GM23248 (cell line): ENCODE measurements around the gene ACSL6. TPM values are rescaled to one million over a fixed set of nuclear protein-coding genes. Genes with fewer than 3 reads are reported as not detected.

ENCODE experiments used
- DNase-seq: peaks from one replicate; pipeline ENCODE4 v3.0.0-alpha.2; 2015
- H2AFZ ChIP-seq: fragments of 200-600 bp; sonication (generic); 2 replicates; pipeline ENCODE4 v1.6.1; 2016; ENCODE audit warnings: antibody characterized with exemption
- H3F3A ChIP-seq: fragments of 200-600 bp; sonication (generic); 2 replicates; pipeline ENCODE4 v1.6.1; 2016; ENCODE audit warnings: mild to moderate bottlenecking, antibody characterized with exemption, mixed run types; ENCODE audit not compliant: insufficient read depth
- H3K27ac ChIP-seq: fragments of 200-600 bp; sonication (generic); 2 replicates; pipeline ENCODE4 v1.5.1; 2016; ENCODE audit warnings: mild to moderate bottlenecking
- H3K27me3 ChIP-seq: fragments of 200-600 bp; sonication (generic); replicated peaks from 2 replicates; pipeline ENCODE4 v1.6.1; 2016; ENCODE audit warnings: mild to moderate bottlenecking; ENCODE audit not compliant: insufficient read depth
- H3K36me3 ChIP-seq: fragments of 200-600 bp; sonication (generic); 2 replicates; pipeline ENCODE4 v1.6.1; 2016; ENCODE audit warnings: low read depth, mild to moderate bottlenecking
- H3K4me1 ChIP-seq: fragments of 200-600 bp; sonication (generic); 2 replicates; pipeline ENCODE4 v1.6.1; 2016; ENCODE audit warnings: mild to moderate bottlenecking; ENCODE audit not compliant: insufficient read depth
- H3K4me2 ChIP-seq: fragments of 200-600 bp; sonication (generic); one replicate; pipeline ENCODE4 v1.6.1; 2016; ENCODE audit warnings: mild to moderate bottlenecking; ENCODE audit not compliant: unreplicated experiment
- H3K4me3 ChIP-seq: fragments of 200-600 bp; sonication (generic); 2 replicates; pipeline ENCODE4 v1.5.1; 2016; ENCODE audit warnings: mild to moderate bottlenecking
- H3K79me2 ChIP-seq: fragments of 200-600 bp; sonication (generic); 2 replicates; pipeline ENCODE4 v1.6.1; 2016; ENCODE audit warnings: mild to moderate bottlenecking; ENCODE audit not compliant: insufficient read depth
- H3K9ac ChIP-seq: fragments of 200-600 bp; sonication (generic); 2 replicates; pipeline ENCODE4 v1.6.1; 2016; ENCODE audit warnings: mild to moderate bottlenecking
- H3K9me2 ChIP-seq: fragments of 200-600 bp; sonication (generic); 2 replicates; pipeline ENCODE4 v1.6.1; 2016; ENCODE audit warnings: mixed run types, mild to moderate bottlenecking, moderate library complexity; ENCODE audit not compliant: insufficient read depth
- H3K9me3 ChIP-seq: fragments of 200-600 bp; sonication (generic); one replicate; pipeline ENCODE4 v1.6.1; 2017; ENCODE audit warnings: low read depth
- H4K20me1 ChIP-seq: fragments of 200-600 bp; sonication (generic); 2 replicates; pipeline ENCODE4 v1.6.0; 2016; ENCODE audit not compliant: insufficient read depth
- EZH2 ChIP-seq: fragments of 200-600 bp; sonication (generic); IDR thresholded peaks from 2 replicates; pipeline ENCODE4 v1.6.1; 2018; ENCODE audit warnings: antibody characterized with exemption, mild to moderate bottlenecking; ENCODE audit not compliant: insufficient read depth, poor library complexity, severe bottlenecking
- EZH2phosphoT487 ChIP-seq: fragments of 200-600 bp; sonication (generic); IDR thresholded peaks from 2 replicates; pipeline ENCODE4 v1.6.1; 2018; ENCODE audit warnings: antibody characterized with exemption, moderate library complexity, mild to moderate bottlenecking, low read depth; ENCODE audit not compliant: insufficient read depth
- WGBS, 2 experiments: methylation state at CpG; one replicate each; pipeline ENCODE4 v1.1.6; 2015 to 2017; ENCODE audit warnings: low lambda C conversion rate in 2 of 2, low coverage in 1 of 2; ENCODE audit errors: missing lambda C conversion rate in 2 of 2; 5-methylcytosine and 5-hydroxymethylcytosine counted together
- in situ Hi-C: fragments of 300-500 bp; cut with MboI; formaldehyde crosslinking; loops from 2 replicates; pipeline ENCODE4 v1.15.0; 2020
- polyA plus RNA-seq: library from polyadenylated mRNA; unstranded; fragments of >200 nt; fragmentation: Nextera tagmentation; extraction: Ambion mirVana; gene quantifications from 2 replicates; pipeline ENCODE4 v1.2.1, GENCODE V29; 2016
- total RNA-seq: library from RNA; depleted of rRNA; stranded (reverse); fragments of >200 nt; shearing (Covaris generic); gene quantifications from 2 replicates; pipeline ENCODE4 v1.2.3, GENCODE V29; 2014

Gene ACSL6
- total and polyA plus RNA-seq, 2 experiments from 2014 or later, result 0.11 TPM; not detected in 1

DNA sequence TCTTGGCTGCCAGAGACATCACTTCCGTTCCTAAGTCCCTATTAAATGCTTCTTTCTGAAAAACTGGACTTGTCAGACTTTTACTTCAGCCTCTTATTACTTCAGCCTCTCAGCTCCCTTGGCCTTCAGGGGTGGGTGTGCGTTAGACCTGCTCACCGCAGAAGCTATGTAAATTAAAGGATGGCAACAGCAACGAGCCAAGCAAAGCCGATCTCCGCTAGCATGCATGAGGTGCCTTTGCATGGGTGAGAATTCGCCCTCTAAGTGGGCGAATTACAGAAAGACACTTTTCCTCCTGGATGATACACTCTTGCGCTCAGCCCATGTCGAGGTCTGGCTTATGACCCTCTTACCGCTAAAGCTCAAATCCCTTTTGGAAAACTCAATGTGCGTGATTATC lies 38.1 kb upstream of the ACSL6 start:
- Histone ChIP-seq H3K9ac (no peak overlapping the region), H3K36me3 (no peaks in the 10 kb centered on the region), H2AFZ (no peak overlapping the region), H3K9me2 (no peaks in the 10 kb centered on the region), H3K9me3 (no peaks in the 10 kb centered on the region), H3K4me1 (no peaks in the 10 kb centered on the region), H3K27me3 (no peaks in the 10 kb centered on the region), H3F3A (no peaks in the 10 kb centered on the region), H3K27ac (no peak overlapping the region), H3K79me2 (no peaks in the 10 kb centered on the region), H3K4me3 (no peak overlapping the region), H3K4me2 (no peak overlapping the region), H4K20me1 (no peaks in the 10 kb centered on the region)
- WGBS, 2 experiments, result 73 to 74% methylated on average over 12 of the region's 12 CpGs
- in situ Hi-C loops, result no loop called here
- TF ChIP-seq EZH2 (no peak), EZH2phosphoT487 (no peak)
- no peak for DNase-seq

DNA sequence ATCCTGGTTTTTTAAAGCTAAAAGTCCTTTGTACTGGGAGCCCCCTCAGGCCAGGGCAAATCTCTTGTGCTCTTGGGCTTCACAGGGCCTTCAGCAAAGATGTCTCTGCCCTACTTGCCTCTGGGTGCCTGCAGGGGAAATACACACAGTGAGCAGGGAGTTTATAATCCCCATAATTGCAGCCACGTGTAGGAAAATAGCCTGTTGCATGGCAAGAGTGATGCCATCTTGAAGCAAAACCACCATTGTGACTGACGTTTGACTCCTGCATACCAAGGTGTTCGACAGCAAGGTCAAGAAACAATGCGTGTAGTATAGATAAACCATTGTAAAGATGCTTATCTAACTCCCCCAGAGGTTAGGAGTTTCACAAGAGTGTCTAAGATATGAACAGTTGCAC lies 37.6 kb upstream of the ACSL6 start:
- H3K27me3 ChIP-seq, result no peaks in the 10 kb centered on the region
- H3F3A ChIP-seq, result no peaks in the 10 kb centered on the region
- no peak overlapping the region for H3K4me2 ChIP-seq
- no peak overlapping the region for H2AFZ ChIP-seq
- TF ChIP-seq EZH2, result no peak
- no peak for TF ChIP-seq EZH2phosphoT487
- DNase-seq, result no peak
- H3K9me3 ChIP-seq, result no peaks in the 10 kb centered on the region
- 63 to 64% methylated on average over 4 of the region's 4 CpGs for WGBS, 2 experiments
- no peaks in the 10 kb centered on the region for H3K4me1 ChIP-seq
- no peaks in the 10 kb centered on the region for H3K79me2 ChIP-seq
- H3K9ac ChIP-seq, result no peak overlapping the region
- H3K4me3 ChIP-seq, result no peak overlapping the region
- no peaks in the 10 kb centered on the region for H3K9me2 ChIP-seq
- in situ Hi-C loops, result no loop called here
- no peaks in the 10 kb centered on the region for H3K36me3 ChIP-seq
- no peak overlapping the region for H3K27ac ChIP-seq
- no peaks in the 10 kb centered on the region for H4K20me1 ChIP-seq

DNA sequence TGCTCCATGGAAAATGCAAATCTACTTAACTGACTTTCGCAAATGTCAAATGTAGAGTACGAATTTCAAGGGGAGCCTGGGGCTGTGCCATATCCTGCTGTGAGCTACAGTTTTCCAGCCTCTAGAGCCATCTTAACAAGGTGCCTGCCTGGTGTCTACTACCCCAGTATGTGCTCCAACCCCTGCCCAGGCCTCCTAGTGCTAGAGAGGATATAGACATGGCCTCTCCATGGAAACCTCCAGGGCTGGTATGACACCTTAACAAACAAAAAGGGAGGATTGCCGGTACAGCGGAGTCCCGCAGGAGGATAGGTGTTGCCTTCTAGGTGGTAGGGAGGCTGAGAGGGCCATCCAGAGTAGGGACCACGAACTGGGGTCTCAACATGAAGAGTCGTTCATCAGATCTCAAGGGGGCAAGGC lies 35.4 kb upstream of the ACSL6 start:
- no peak overlapping the region for H3K27ac ChIP-seq
- no peak for DNase-seq
- 57% methylated on average over 7 of the region's 7 CpGs for WGBS, 2 experiments
- no peak for TF ChIP-seq EZH2
- no peak for TF ChIP-seq EZH2phosphoT487
- in situ Hi-C loops, result no loop called here
- no peaks in the 10 kb centered on the region for H3K4me1 ChIP-seq
- no peak overlapping the region for H3K4me2 ChIP-seq
- no peak overlapping the region for H3K9ac ChIP-seq
- no peak overlapping the region for H3K4me3 ChIP-seq
- H3K9me3 ChIP-seq, result no peaks in the 10 kb centered on the region
- no peaks in the 10 kb centered on the region for H4K20me1 ChIP-seq
- no peaks in the 10 kb centered on the region for H3K36me3 ChIP-seq
- peaks cover 11% of the 10 kb centered on the region for H3K27me3 ChIP-seq
- H2AFZ ChIP-seq, result no peak overlapping the region
- no peaks in the 10 kb centered on the region for H3F3A ChIP-seq
- no peaks in the 10 kb centered on the region for H3K79me2 ChIP-seq
- H3K9me2 ChIP-seq, result no peaks in the 10 kb centered on the region

DNA sequence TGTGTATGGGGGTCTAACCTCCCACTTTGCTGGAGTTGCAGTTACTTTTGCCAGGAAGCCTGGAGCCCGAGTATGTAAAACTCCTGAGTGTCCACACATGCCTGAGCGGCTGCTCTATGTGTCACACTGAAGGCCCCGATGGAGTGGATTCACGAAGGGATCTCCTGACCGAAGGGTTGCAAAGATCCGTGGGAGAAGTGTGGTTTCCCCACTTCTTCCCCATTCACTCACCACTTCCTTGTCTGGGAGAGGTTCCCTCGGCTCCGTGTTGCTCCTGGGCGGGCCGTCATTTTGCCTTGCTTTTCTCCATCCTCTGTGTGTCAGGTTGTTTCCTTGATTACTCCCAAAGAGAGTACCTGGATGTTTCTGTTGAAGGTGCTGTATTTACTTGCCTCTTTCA lies 32.7 kb upstream of the ACSL6 start:
- Histone ChIP-seq H3K9me2 (no peaks in the 10 kb centered on the region), H3K4me3 (no peak overlapping the region), H3K4me1 (no peaks in the 10 kb centered on the region), H3F3A (no peaks in the 10 kb centered on the region), H3K27me3 (peaks cover 28% of the 10 kb centered on the region), H4K20me1 (no peaks in the 10 kb centered on the region), H3K36me3 (no peaks in the 10 kb centered on the region), H3K9ac (no peak overlapping the region), H2AFZ (no peak overlapping the region), H3K27ac (no peak overlapping the region), H3K9me3 (no peaks in the 10 kb centered on the region), H3K4me2 (no peak overlapping the region), H3K79me2 (no peaks in the 10 kb centered on the region)
- DNase-seq, result no peak
- WGBS, 2 experiments, result 76 to 77% methylated on average over 10 of the region's 10 CpGs
- TF ChIP-seq EZH2phosphoT487, result no peak
- in situ Hi-C loops, result no loop called here

DNA sequence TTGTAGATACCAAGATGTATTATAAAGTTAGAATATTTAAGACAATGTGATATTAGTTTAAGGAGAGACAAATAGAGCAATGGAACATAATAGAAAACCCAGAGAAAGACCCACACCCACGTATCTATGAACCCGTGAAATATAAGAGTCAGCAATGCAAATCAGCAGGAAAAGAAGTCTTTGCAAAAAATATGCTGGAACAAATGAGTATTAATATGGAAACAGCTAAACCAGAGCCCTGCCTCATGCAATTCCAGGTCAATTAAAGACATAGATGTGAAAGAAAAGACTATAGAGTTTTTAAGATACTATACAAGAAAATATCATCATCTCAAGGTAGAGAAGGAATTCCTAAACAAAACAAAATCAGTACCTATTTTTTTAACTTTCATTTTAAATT lies 25.9 kb upstream of the ACSL6 start:
- in situ Hi-C loops, result no loop called here
- no peak overlapping the region for H3K9ac ChIP-seq
- 16 to 18% methylated on average over 2 of the region's 2 CpGs for WGBS, 2 experiments
- H4K20me1 ChIP-seq, result no peaks in the 10 kb centered on the region
- H3K9me2 ChIP-seq, result no peaks in the 10 kb centered on the region
- no peak overlapping the region for H3K4me3 ChIP-seq
- no peaks in the 10 kb centered on the region for H3K36me3 ChIP-seq
- H3K9me3 ChIP-seq, result no peaks in the 10 kb centered on the region
- peaks cover 40% of the 10 kb centered on the region for H3K27me3 ChIP-seq
- no peaks in the 10 kb centered on the region for H3K79me2 ChIP-seq
- DNase-seq, result no peak
- no peak overlapping the region for H3K4me2 ChIP-seq
- H2AFZ ChIP-seq, result no peak overlapping the region
- no peak for TF ChIP-seq EZH2
- TF ChIP-seq EZH2phosphoT487, result no peak
- H3K4me1 ChIP-seq, result no peaks in the 10 kb centered on the region
- no peaks in the 10 kb centered on the region for H3F3A ChIP-seq
- no peak overlapping the region for H3K27ac ChIP-seq
